OCI-LY3 (cell line): ENCODE results near the gene ALDH1A1.

Source experiments
- H2AFZ ChIP-seq: fragments of 200-600, 300-600 bp; shearing (Covaris generic); 2 replicates; pipeline ENCODE4 v1.6.0; 2014; ENCODE audit warnings: antibody characterized with exemption, low read depth, low read length
- H3K27ac ChIP-seq: fragments of 200-600, 300-600 bp; sonication (generic); 2 replicates; pipeline ENCODE4 v1.5.1; 2014; ENCODE audit warnings: mild to moderate bottlenecking, low read length, moderate library complexity, mixed read lengths
- H3K27me3 ChIP-seq: fragments of 200-600, 300-600 bp; sonication (generic); 2 replicates; pipeline ENCODE4 v1.6.1; 2014; ENCODE audit warnings: low read depth, low read length, mixed read lengths
- H3K36me3 ChIP-seq: fragments of 200-600, 300-600 bp; sonication (generic); replicated peaks from 2 replicates; pipeline ENCODE3; 2014; ENCODE audit warnings: low read depth, low read length, mixed read lengths
- H3K4me1 ChIP-seq: fragments of 300-600, 200-600 bp; sonication (generic); 2 replicates; pipeline ENCODE4 v1.6.1; 2014; ENCODE audit warnings: low read length, mixed read lengths
- H3K4me2 ChIP-seq: fragments of 200-600, 300-600 bp; sonication (generic); 2 replicates; pipeline ENCODE4 v1.6.1; 2014; ENCODE audit warnings: low read length, mixed read lengths
- H3K4me3 ChIP-seq: fragments of 300-600, 200-600 bp; sonication (generic); 2 replicates; pipeline ENCODE4 v1.5.1; 2014; ENCODE audit warnings: antibody characterized with exemption, mild to moderate bottlenecking, low read length, moderate library complexity
- H3K79me2 ChIP-seq: fragments of 300-600, 200-600 bp; shearing (Covaris generic); 2 replicates; pipeline ENCODE4 v1.6.1; 2014; ENCODE audit warnings: mild to moderate bottlenecking, low read length, mixed read lengths
- H3K9ac ChIP-seq: fragments of 300-600, 200-600 bp; shearing (Covaris generic); 2 replicates; pipeline ENCODE4 v1.6.0; 2014; ENCODE audit warnings: mild to moderate bottlenecking, low read length, moderate library complexity
- H3K9me3 ChIP-seq: fragments of 200-600, 300-600 bp; shearing (Covaris generic); 2 replicates; pipeline ENCODE4 v1.6.1; 2014; ENCODE audit warnings: low read length, mixed read lengths; ENCODE audit not compliant: insufficient read depth
- H4K20me1 ChIP-seq: fragments of 200-600, 300-600 bp; sonication (generic); 2 replicates; pipeline ENCODE4 v1.6.1; 2016; ENCODE audit warnings: low read length, mixed read lengths; ENCODE audit not compliant: insufficient read depth
- CTCF ChIP-seq: fragments of 200-600, 300-600 bp; sonication (generic); IDR thresholded peaks from 2 replicates; pipeline ENCODE4 v1.5.1; 2014; ENCODE audit warnings: antibody characterized with exemption, low read length, low read depth
- EZH2phosphoT487 ChIP-seq: fragments of 200-600 bp; shearing (Covaris generic); IDR thresholded peaks from 2 replicates; pipeline ENCODE4 v1.6.1; 2018; ENCODE audit warnings: antibody characterized with exemption, mixed run types, low read depth

Gene ALDH1A1

GRCh38 chr9:72971411-72971810, 18.6 kb upstream of the ALDH1A1 start:
- Histone ChIP-seq H4K20me1 (no peaks in the 10 kb centered on the region), H3K9me3 (no peaks in the 10 kb centered on the region), H3K27me3 (no peaks in the 10 kb centered on the region), H3K4me2 (no peak overlapping the region), H3K9ac (no peak overlapping the region), H3K79me2 (no peaks in the 10 kb centered on the region), H3K27ac (no peak overlapping the region), H3K36me3 (no peaks in the 10 kb centered on the region), H3K4me1 (no peaks in the 10 kb centered on the region), H3K4me3 (no peak overlapping the region), H2AFZ (no peak overlapping the region)
- TF ChIP-seq CTCF, result no peak
- no peak for TF ChIP-seq EZH2phosphoT487

GRCh38 chr9:72960446-72960845, 7.6 kb upstream of the ALDH1A1 start:
- TF ChIP-seq EZH2phosphoT487 (no peak), CTCF (peak; percentile 46)
- Histone ChIP-seq H4K20me1 (no peaks in the 10 kb centered on the region), H3K4me2 (no peak overlapping the region), H3K27me3 (peaks cover 3% of the 10 kb centered on the region; the same call in 1 of the 2 replicates), H3K36me3 (no peaks in the 10 kb centered on the region), H3K9ac (no peak overlapping the region), H2AFZ (no peak overlapping the region), H3K27ac (no peak overlapping the region), H3K4me3 (no peak overlapping the region), H3K79me2 (no peaks in the 10 kb centered on the region), H3K4me1 (no peaks in the 10 kb centered on the region), H3K9me3 (no peaks in the 10 kb centered on the region)

- TF ChIP-seq EZH2phosphoT487 (no peak), CTCF (no peak)
- Histone ChIP-seq H3K9me3 (no peaks in the 10 kb centered on the region), H3K4me2 (no peak overlapping the region), H3K4me1 (peaks cover 5% of the 10 kb centered on the region; the same call in 1 of the 2 replicates), H3K9ac (no peak overlapping the region), H3K79me2 (no peaks in the 10 kb centered on the region), H2AFZ (no peak overlapping the region), H3K36me3 (no peaks in the 10 kb centered on the region), H3K4me3 (no peak overlapping the region), H4K20me1 (no peaks in the 10 kb centered on the region), H3K27me3 (no peaks in the 10 kb centered on the region; the same call in 1 of the 2 replicates), H3K27ac (no peak overlapping the region)
Measured at GRCh38 chr9:72958485-72959281, 5.8 kb upstream of the ALDH1A1 start.

- H3K4me2 ChIP-seq, result no peak overlapping the region
- H3K27ac ChIP-seq, result no peak overlapping the region
- no peaks in the 10 kb centered on the region for H3K9me3 ChIP-seq
Measured at GRCh38 chr9:72955571-72955970, 2.7 kb upstream of the ALDH1A1 start.

More at GRCh38 chr9:72955571-72955970, 2.7 kb upstream of the ALDH1A1 start:
- Histone ChIP-seq H3K36me3 (no peaks in the 10 kb centered on the region), H3K79me2 (no peaks in the 10 kb centered on the region), H3K9ac (no peak overlapping the region), H4K20me1 (no peaks in the 10 kb centered on the region), H3K27me3 (no peaks in the 10 kb centered on the region; the same call in 1 of the 2 replicates), H3K4me3 (no peak overlapping the region), H2AFZ (no peak overlapping the region), H3K4me1 (peaks cover 16% of the 10 kb centered on the region; the same call in 1 of the 2 replicates)
- TF ChIP-seq CTCF (no peak), EZH2phosphoT487 (no peak)
